Measurements from ENCODE around the gene DOCK10.

The DOCK10 gene

DNA sequence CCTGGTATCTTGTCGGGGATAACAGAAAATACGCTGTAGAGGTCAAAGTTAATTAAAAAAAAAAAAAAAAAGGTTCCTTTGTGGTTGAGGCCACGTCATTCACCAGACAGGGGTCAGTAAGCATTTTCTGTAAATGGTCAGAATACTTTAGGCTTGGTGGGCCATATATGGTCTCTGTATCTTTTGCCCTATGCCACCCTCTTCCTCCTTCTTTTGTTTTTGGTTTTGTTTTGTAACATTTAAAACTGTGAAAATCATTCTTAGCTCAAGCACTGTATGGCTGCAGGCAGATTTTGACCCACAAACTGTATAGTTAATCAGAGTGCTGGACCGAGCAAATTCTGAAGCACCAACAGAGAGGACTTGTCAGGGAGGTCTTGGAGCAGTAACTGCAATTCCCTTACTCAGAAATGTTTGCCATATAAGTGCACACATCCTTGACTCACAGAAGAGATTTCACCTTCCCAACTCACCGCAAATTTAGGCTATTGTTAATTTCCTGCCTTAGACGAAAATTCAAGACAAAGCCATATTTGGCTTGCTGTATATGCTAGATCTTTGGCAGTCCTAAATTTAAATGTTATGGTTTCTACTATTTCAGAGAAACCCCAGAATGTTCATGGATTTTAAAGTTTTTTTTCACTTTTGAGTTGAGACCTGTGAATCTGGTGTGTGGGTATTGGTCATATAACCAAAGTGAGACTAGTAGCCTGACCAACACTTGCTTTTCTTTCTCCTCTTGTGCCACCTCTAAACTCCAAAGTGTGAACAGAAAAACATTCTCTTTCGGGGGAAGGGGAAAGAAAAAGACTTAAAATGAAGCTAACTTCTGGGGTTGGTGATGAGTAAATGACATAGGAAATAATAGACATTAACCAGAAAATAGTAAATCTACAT is 65.4 kb downstream of the DOCK10 start:
- DNase-seq (ENCODE audit: low read depth): no peak

DNA sequence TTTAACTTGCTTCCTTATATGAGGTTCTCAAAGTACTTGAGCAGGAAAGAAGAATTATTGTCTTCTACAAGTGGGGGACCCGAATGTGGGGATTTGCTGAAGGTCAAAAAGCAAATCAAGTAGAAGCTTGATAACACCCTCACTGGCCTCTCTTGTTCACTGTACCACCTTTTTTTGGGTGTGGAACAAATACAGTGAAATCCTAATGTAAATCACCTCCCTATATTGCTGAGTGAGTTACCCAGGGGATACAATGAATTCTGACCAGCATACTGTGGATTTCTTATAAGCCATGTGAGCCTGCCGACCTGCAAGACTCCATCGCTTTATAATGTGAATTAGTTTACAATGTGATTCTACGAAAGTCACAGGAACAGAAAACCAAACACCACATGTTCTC is 66.5 kb downstream of the DOCK10 start:
- DNase-seq (ENCODE audit: low read depth): no peak

GRCh38 chr2:224973112-224974016 is 68.9 kb downstream of the DOCK10 start:
- DNase-seq (ENCODE audit: low read depth): no peak

DNA sequence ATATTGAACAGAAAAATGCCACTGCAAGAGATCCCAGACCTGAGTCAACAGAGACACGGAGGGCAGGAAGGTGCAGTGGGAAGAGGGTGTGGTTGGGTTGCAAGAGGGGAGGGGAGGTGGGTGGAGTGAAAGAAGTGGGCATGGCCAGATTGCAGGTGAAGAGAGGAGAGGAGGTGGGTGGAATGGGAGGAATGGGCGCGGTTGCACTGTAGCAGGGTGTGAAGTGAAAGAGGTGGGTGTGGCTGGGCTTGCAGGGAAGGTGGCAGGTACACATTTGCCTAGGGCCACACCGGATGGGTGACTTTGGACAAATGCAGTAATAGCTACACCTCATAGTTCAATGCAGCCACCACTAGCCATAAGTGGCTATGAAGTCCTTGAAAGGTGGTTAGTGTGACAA is 71.1 kb downstream of the DOCK10 start:
- DNase-seq (ENCODE audit: low read depth): no peak

- no peak for DNase-seq (ENCODE audit: low read depth)
Observed at GRCh38 chr2:224970311-224970710, 72.0 kb downstream of the DOCK10 start.

DNA sequence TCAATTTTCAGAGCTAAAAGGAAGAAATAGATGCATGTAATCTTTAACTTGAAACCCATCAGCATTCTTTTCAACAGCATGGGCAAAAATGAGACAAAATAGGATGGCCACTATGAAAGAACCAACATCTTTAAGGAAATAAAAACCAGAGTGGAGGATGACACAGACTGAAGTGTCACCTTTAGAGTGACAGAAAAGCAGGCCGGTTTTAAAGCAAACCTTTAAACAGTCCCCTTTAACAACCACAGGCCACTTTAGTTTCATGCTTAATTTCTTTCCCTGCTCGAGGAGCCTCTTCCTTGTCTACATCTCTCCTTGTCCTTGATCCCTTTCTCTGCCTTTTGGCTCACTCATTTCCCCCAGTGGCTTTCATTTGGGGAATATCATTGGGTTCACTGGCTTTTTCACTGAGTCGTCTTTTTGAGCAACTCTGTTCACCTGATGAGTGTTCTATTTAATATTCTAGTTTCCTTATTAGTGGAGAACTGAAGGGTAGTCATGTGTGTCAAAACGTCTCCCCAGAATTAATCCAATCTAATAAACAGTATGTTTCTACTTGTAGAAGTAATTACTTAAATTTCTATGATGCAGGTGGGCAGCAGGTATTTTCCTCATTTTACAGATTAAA is 72.5 kb downstream of the DOCK10 start:
- no peak for DNase-seq (ENCODE audit: low read depth)

- DNase-seq (ENCODE audit: low read depth): no peak
Observed at GRCh38 chr2:224969095-224969494, 73.2 kb downstream of the DOCK10 start.

DNA sequence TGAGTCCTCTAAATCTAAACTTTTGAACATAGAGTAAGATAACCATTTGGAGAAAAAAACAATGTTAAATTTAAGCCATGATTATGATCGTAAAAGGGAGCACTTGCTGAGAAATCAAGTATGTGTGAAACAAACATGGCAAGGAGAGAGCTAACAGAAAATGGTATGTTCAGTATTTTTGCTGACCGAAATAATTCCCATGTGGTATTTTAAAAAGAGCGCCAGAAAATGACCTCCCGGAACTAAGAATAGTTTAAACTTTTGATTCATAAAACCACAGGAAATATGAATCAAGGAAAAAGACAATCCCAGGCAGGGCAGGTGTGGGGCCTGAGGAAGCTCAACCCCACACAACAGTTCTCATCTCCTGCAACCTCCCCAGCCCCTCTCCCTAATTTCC is 74.2 kb downstream of the DOCK10 start:
- no peak for DNase-seq (ENCODE audit: low read depth)

DNA sequence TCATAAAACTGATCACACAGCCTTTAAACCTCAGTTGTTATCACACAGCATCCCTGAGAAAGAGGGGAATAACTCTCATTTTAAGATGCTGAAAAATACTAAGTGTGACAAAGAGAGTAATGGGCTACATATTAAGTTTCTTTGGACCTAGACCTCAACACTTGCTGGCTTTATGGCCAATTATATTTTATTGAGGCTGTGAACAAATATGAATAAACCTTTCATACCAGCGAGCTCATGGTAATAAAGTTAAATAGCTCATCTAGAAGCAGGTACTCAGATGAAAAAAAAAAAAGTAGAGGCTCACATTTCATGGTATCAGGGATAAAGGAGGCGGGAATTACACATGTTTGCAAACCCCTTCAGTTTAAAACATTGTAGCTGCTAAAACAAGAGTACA is 75.7 kb downstream of the DOCK10 start:
- DNase-seq (ENCODE audit: low read depth): no peak

DNA sequence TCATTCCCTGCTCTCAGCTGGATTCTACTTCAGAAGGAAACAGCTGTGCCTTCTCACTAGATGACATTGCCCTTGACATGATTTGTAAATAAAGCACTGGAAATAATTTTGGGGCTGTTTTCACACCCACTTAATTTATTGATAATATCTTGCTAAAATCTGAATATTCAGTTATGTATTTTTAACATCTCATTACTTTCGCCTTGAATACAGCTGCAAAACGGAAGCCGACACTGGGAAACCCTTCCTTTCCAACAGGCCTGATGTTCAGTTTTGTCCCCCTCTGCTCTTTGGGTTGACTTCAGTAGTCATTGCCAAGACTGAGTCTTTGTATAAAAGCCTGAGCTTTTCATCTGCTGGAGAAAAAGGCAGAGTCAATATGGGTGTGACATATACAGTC is 82.7 kb downstream of the DOCK10 start:
- DNase-seq (ENCODE audit: low read depth): no peak

DNA sequence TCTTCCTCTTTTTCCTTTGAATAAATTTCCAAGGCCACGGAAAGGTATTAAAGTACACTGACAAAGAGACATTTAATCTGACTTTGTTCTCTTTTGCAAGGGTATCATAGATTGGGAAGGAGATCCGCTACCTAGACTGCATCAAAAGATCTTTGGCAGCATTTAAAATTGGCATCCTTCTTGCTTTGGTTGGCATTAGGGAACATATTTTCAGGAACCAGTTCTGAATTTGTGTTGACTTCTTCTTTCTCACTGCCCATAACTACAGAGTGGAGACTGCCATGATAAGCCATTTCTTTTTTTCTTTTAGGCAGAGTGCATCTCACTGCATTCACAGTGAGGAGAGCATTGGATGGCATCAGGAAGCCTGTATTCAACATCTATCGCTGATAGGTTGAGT is 83.4 kb downstream of the DOCK10 start:
- DNase-seq (ENCODE audit: low read depth): no peak

DNA sequence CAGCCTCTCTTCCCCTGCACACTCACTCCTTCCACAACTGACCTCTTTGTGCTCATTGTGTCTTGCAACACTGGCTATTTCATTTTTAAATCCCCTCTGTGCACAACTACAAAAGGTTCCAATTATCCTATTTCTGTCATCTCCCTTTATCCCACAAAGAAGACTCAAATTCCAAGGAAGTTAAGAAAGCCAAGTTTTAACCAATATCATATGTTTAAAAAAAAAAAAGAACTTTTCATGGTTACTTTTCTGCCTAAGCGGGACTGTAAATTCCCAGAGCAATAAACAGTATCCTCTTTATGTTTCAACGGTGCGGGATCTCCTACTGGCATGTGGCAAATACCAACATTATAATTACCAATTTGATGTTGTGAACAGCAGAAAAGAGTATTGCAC is 83.8 kb downstream of the DOCK10 start:
- DNase-seq (ENCODE audit: low read depth): peak; percentile 85

DNA sequence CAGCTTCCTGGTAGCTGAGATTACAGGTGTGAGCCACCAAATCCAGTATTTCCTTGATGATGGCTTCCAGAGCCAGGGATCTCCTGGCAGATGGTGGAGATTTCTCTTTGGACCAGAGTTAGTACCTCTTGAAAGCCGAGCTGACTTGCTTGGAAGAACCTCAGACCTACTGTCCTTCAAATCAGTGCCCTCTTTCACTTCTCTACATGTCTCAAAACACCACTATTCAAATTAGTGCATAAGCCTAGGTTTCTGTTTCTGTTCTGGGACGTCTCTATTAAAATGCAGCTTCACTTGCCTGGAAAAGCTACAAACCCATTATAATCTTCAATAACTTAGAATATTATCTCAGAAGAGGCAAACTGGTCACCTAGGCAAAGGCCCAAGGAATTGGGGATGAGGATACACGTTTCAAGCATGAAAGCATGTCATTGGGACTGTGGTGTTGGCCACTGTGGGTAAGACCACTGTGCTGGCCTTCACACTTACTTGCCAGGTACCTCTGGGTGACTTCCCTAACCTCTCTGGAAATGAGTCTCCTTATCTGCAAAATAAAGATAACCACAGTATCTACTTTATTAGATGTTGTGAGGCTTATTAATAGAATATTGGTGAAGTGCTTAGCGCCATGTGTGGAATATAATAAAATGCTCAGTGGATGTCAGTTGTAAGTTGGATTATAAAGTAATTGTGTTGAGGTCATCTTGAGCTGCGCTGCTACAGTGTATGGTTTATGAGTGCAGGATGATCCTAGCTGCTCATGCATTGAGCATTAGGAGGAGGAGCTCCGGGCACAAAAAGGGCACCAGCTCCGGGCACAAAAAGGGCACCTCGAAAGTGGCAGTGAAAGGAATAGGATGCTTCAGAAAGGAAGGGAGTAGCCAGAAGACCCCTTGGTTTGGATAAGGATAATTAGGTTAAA is 84.5 kb downstream of the DOCK10 start:
- no peak for DNase-seq (ENCODE audit: low read depth)

GRCh38 chr2:224956706-224957105 is 85.6 kb downstream of the DOCK10 start:
- DNase-seq (ENCODE audit: low read depth): no peak

GRCh38 chr2:224954980-224955379 is 87.3 kb downstream of the DOCK10 start:
- no peak for DNase-seq (ENCODE audit: low read depth)

GRCh38 chr2:224952936-224953657 is 89.2 kb downstream of the DOCK10 start:
- DNase-seq (ENCODE audit: low read depth): no peak

- DNase-seq (ENCODE audit: low read depth): no peak
Observed at GRCh38 chr2:224951723-224952481, 90.4 kb downstream of the DOCK10 start.

GRCh38 chr2:224948859-224949258 is 93.4 kb downstream of the DOCK10 start:
- DNase-seq (ENCODE audit: low read depth): no peak

DNA sequence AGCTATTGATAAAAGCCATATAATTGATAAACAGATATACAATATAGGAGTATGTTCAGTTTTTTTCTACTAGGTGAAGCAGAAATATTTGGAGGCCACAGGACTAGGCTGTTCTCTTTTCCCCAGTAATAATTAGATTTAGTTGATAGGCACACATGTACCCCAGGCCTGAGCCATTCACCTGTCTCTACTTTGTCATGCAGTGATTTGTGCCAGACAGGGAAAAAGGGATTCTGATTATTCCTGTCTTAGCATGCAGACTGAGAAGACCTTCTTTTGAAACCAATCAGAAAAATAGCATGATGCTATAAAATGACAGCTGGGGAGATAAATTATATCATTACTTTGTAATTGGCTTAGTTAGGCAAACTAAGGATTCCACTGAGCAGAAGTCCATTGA is 94.3 kb downstream of the DOCK10 start:
- DNase-seq (ENCODE audit: low read depth): no peak

DNA sequence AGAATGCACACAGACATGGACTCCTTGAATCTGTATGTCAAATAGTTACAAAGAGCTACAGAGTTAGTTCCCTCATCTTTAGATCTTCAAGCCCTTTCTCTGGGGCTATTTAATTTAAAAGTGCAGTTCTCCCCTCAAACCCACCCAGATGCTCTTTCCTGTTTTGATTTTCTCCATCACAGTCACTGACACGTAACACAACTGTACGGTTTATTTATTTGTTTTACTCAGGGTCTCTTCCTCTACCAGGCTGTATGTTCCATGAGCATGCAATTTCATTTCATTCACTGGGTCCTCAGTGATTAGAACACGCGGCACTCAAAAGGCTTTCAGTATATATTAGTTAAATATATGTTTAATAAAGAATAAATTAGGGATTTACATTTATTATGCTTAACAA is 94.7 kb downstream of the DOCK10 start:
- DNase-seq (ENCODE audit: low read depth): no peak

Measured in fibroblast of the conjunctiva (primary cell).